ENCODE data around the gene MAN1A1.

The MAN1A1 gene

GRCh38 chr6:119161438-119161837 lies 188.1 kb downstream of the MAN1A1 start:
- TF ChIP-seq POLR2AphosphoS5 (IDR thresholded peaks at IDR 0.05; ENCODE audit: low read depth) (no peak), SPI1 (IDR thresholded peaks at IDR 0.05; ENCODE audit: borderline replicate concordance, low read depth) (no peak), GABPA (IDR thresholded peaks at IDR 0.05; ENCODE audit: low read depth) (no peak), REST (IDR thresholded peaks at IDR 0.05; ENCODE audit: insufficient replicate concordance, low read depth) (no peak), CTCF (IDR thresholded peaks at IDR 0.05; ENCODE audit: insufficient read depth, low read length) (no peak)
- Histone ChIP-seq H3K27me3 (ENCODE audit: insufficient read depth, poor library complexity, severe bottlenecking) (peaks cover 7% of the 10 kb centered on the region), H3K27ac (replicated peaks) (no peak overlapping the region), H3K4me3 (replicated peaks; ENCODE audit: insufficient read depth, low read length) (no peak overlapping the region)
- DNase-seq (ENCODE audit: low read depth in 1 of 2, low spot score in 1 of 2) = no peak

- no peak for DNase-seq (ENCODE audit: low read depth in 1 of 2, low spot score in 1 of 2)
- Histone ChIP-seq H3K27ac (replicated peaks) (no peak overlapping the region), H3K27me3 (ENCODE audit: insufficient read depth, poor library complexity, severe bottlenecking) (peaks cover 7% of the 10 kb centered on the region), H3K4me3 (replicated peaks; ENCODE audit: insufficient read depth, low read length) (no peak overlapping the region)
- no peak for TF ChIP-seq GABPA (IDR thresholded peaks at IDR 0.05; ENCODE audit: low read depth)
- no peak for TF ChIP-seq REST (IDR thresholded peaks at IDR 0.05; ENCODE audit: insufficient replicate concordance, low read depth)
- no peak for TF ChIP-seq CTCF (IDR thresholded peaks at IDR 0.05; ENCODE audit: insufficient read depth, low read length)
- no peak for TF ChIP-seq SPI1 (IDR thresholded peaks at IDR 0.05; ENCODE audit: borderline replicate concordance, low read depth)
- TF ChIP-seq POLR2AphosphoS5 (IDR thresholded peaks at IDR 0.05; ENCODE audit: low read depth) = no peak
Observed at GRCh38 chr6:119160911-119161310, 188.7 kb downstream of the MAN1A1 start.

DNA sequence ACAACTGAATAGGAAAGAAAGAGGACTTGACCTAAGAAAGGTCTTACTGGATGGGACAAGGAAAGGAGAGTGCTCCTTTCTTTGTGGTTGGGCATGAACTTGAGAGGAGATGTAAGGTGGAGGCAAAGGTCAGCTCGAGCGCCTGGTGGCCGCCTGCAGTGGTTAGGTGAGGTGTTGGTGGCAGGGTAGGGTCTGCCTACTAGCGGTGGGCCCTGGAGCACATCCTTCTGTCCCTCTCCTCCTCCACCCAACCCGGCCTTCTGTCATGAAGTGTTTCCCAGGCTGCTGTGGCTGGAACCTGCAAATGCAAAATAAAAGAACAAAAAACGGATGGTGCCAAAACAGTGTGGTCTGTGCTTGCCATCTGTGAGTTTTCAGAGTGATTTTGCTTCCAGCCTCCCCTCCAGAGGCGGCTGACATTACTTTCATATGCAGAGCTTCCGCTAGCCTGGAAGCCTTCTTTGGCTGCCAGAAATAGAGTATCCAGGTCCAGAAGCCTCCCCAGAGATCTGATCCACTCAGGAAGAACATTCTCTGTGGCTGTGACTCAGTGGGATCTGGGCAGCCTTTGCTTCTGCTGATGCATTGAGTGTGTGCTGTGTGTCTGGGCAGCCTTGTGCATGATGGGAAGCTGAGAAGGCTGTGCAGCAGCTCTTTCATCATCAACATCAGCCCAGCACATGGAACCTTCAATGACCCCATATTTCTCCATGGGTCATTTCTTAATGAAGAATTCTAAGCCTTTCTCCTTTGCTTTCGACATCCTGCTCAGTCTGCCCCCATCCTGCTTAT lies 191.3 kb downstream of the MAN1A1 start:
- no peak overlapping the region for H3K27ac ChIP-seq (replicated peaks)
- TF ChIP-seq SPI1 (IDR thresholded peaks at IDR 0.05; ENCODE audit: borderline replicate concordance, low read depth) (no peak), POLR2AphosphoS5 (IDR thresholded peaks at IDR 0.05; ENCODE audit: low read depth) (no peak), CTCF (IDR thresholded peaks at IDR 0.05; ENCODE audit: insufficient read depth, low read length) (no peak), GABPA (IDR thresholded peaks at IDR 0.05; ENCODE audit: low read depth) (no peak), REST (IDR thresholded peaks at IDR 0.05; ENCODE audit: insufficient replicate concordance, low read depth) (no peak)
- H3K4me3 ChIP-seq (replicated peaks; ENCODE audit: insufficient read depth, low read length) = no peak overlapping the region
- H3K27me3 ChIP-seq (ENCODE audit: insufficient read depth, poor library complexity, severe bottlenecking) = peaks cover 2% of the 10 kb centered on the region
- DNase-seq (ENCODE audit: low read depth in 1 of 2, low spot score in 1 of 2) = peak in 1 of 2 experiments; percentile 28

All from HL-60 (cell line).